HepG2 (cell line): Measurements from ENCODE around the gene ARHGAP4. TPM values are rescaled to one million over a fixed set of nuclear protein-coding genes. Genes with fewer than 3 reads are reported as not detected.

Source experiments
- AGO2 ChIP-seq: fragments of 200-400 bp; formaldehyde crosslinking; optimal IDR thresholded peaks from 2 replicates; pipeline ENCODE3; 2017; ENCODE audit warnings: mild to moderate bottlenecking, low read depth, low read length, moderate library complexity
- ETV5 ChIP-seq: IDR thresholded peaks from 2 replicates; pipeline ENCODE4 v1.6.1; 2018; ENCODE audit warnings: missing biosample characterization, missing genetic modification reagents, inconsistent platforms, borderline replicate concordance
- HIVEP1 ChIP-seq: sonication (generic); formaldehyde crosslinking; IDR thresholded peaks from 2 replicates; pipeline ENCODE4 v1.4.0; 2020; ENCODE audit warnings: mild to moderate bottlenecking, missing genetic modification reagents
- KLF12 ChIP-seq: sonication (generic); formaldehyde crosslinking; IDR thresholded peaks from 2 replicates; pipeline ENCODE4 v1.4.0; 2020; ENCODE audit warnings: missing genetic modification reagents, borderline replicate concordance
- MIXL1 ChIP-seq: IDR thresholded peaks from 2 replicates; pipeline ENCODE4 v1.6.1; 2016
- POLR2G ChIP-seq: fragments of 200-400 bp; formaldehyde crosslinking; IDR thresholded peaks from 2 replicates; pipeline ENCODE4 v1.6.1; 2018; ENCODE audit warnings: mild to moderate bottlenecking, low read depth, low read length, moderate library complexity
- PRPF4 ChIP-seq: fragments of 200-400 bp; formaldehyde crosslinking; IDR thresholded peaks from 2 replicates; pipeline ENCODE4 v1.6.1; 2016; ENCODE audit warnings: low read length, low read depth; ENCODE audit not compliant: poor library complexity, severe bottlenecking
- RFX3 ChIP-seq: IDR thresholded peaks from 2 replicates; pipeline ENCODE4 v1.6.1; 2016; ENCODE audit warnings: missing biosample characterization, missing genetic modification reagents
- RXRB ChIP-seq: IDR thresholded peaks from 2 replicates; pipeline ENCODE4 v1.6.1; 2016; ENCODE audit warnings: borderline replicate concordance, missing genetic modification reagents, missing compliant biosample characterization
- SOX6 ChIP-seq, 2 experiments: fragments of 450-650 bp in 1 of 2; sonication (generic) in 1 of 2; formaldehyde crosslinking in 1 of 2; IDR thresholded peaks; 2 replicates each; pipeline versions ENCODE4 v1.4.0 to v1.6.1; 2017 to 2020; ENCODE audit warnings: antibody characterized with exemption in 1 of 2, mild to moderate bottlenecking in 1 of 2, missing genetic modification reagents in 1 of 2
- ZMAT3 ChIP-seq: sonication (generic); formaldehyde crosslinking; conservative IDR thresholded peaks from 2 replicates; pipeline ENCODE4 v1.7.0; 2021; ENCODE audit warnings: missing genetic modification reagents
- ZNF207 ChIP-seq: fragments of 450-650 bp; IDR thresholded peaks from 2 replicates; pipeline ENCODE4 v1.6.1; 2016; ENCODE audit warnings: antibody characterized with exemption, borderline replicate concordance
- ZNF251 ChIP-seq: sonication (generic); formaldehyde crosslinking; IDR thresholded peaks from 2 replicates; pipeline ENCODE4 v1.9.0; 2021; ENCODE audit warnings: mild to moderate bottlenecking, missing genetic modification reagents
- ZNF329 ChIP-seq: sonication (generic); formaldehyde crosslinking; IDR thresholded peaks from 2 replicates; pipeline ENCODE4 v1.9.0; 2021; ENCODE audit warnings: low read depth, mild to moderate bottlenecking, missing genetic modification reagents
- ZNF775 ChIP-seq: sonication (generic); formaldehyde crosslinking; IDR thresholded peaks from 2 replicates; pipeline ENCODE4 v1.4.0; 2020; ENCODE audit warnings: missing genetic modification reagents, mild to moderate bottlenecking, moderate library complexity, borderline replicate concordance
- ZSCAN21 ChIP-seq: sonication (generic); formaldehyde crosslinking; IDR thresholded peaks from 2 replicates; pipeline ENCODE4 v1.8.0; 2022; ENCODE audit warnings: mild to moderate bottlenecking, missing genetic modification reagents, moderate library complexity, borderline replicate concordance
- polyA plus RNA-seq, 8 experiments: library from polyadenylated mRNA; depleted of rRNA in 3 of 8; stranded (reverse) in 7 of 8; unstranded in 1 of 8; fragments of >200 nt; fragmentation: Illumina TruSeq in 4 of 8; extraction: Trizol in 4 of 8; gene quantifications; 2 replicates each; pipeline versions ENCODE4 v1.2.1 to v1.2.3, GENCODE V29; 2011 to 2016; ENCODE audit warnings: low read depth in 4 of 8, missing spikeins in 1 of 8, mixed read lengths in 1 of 8; ENCODE audit not compliant: insufficient read depth in 1 of 8
- total RNA-seq, 5 experiments: library from RNA; depleted of rRNA; stranded (reverse); fragments of >200 nt; fragmentation: Illumina TruSeq; extraction: Trizol; gene quantifications; 2 replicates each; pipeline ENCODE4 v1.2.3, GENCODE V29; 2016; ENCODE audit warnings: low read depth in 1 of 5
- TF ChIP-seq, protein P1 (sequence below): sonication (generic); formaldehyde crosslinking; IDR thresholded peaks from 2 replicates; pipeline ENCODE4 v1.5.0; 2020; ENCODE audit warnings: mild to moderate bottlenecking, missing genetic modification reagents, borderline replicate concordance
- TF ChIP-seq, protein P2 (sequence below): sonication (generic); formaldehyde crosslinking; IDR thresholded peaks from 2 replicates; pipeline ENCODE4 v1.8.0; 2022; ENCODE audit warnings: mild to moderate bottlenecking, missing genetic modification reagents, moderate library complexity
- TF ChIP-seq, protein P3 (sequence below): IDR thresholded peaks from 2 replicates; pipeline ENCODE4 v1.6.1; 2016; ENCODE audit warnings: missing compliant biosample characterization, missing genetic modification reagents, borderline replicate concordance

Gene ARHGAP4
- total and polyA plus RNA-seq, 2 of the 13 experiments (the other 11 are each of a cell fraction or from before 2014, with no cell fraction given) = 0.57 to 0.64 TPM

DNA sequence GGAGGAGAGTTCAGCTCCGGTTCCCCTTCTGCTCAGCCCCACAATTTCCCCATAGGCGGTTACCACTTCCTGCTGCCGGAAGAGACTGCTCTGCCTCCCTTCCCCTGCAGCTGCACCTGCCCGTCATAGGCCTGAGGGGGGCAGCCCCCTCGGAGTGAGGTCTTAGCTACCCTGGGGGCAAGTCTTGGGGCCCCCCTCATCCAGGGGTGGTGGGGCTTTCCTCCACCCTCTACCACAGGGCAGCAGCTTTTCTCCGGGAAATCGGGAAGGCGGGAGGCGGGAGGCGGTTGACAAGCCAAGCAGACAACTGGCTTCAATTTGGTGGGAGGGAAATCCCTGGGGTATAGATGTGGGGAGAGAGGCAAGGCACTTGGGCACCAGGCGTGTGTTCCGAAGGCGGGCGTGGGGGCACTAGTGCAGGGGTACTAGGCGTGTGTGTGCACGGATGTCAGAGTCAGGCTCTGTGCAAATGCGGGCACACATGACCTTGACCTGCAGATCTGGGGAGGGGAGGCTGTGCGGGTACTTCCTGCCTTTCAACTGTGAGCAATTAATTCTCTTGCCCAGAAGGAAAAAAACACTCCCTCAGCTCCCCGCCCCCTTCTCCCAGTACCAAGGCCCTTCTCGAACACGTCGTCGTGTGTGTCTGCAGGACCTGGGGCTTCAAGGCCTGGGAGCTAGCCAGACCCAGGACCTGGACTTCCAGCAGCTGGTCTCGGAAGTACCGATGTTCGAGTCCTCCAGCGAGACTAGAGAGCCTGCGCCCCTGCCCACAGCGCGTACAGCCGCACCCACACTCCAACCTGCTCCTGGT, 1.0 kb upstream of the ARHGAP4 start (continued):
- TF ChIP-seq, protein P1, sequence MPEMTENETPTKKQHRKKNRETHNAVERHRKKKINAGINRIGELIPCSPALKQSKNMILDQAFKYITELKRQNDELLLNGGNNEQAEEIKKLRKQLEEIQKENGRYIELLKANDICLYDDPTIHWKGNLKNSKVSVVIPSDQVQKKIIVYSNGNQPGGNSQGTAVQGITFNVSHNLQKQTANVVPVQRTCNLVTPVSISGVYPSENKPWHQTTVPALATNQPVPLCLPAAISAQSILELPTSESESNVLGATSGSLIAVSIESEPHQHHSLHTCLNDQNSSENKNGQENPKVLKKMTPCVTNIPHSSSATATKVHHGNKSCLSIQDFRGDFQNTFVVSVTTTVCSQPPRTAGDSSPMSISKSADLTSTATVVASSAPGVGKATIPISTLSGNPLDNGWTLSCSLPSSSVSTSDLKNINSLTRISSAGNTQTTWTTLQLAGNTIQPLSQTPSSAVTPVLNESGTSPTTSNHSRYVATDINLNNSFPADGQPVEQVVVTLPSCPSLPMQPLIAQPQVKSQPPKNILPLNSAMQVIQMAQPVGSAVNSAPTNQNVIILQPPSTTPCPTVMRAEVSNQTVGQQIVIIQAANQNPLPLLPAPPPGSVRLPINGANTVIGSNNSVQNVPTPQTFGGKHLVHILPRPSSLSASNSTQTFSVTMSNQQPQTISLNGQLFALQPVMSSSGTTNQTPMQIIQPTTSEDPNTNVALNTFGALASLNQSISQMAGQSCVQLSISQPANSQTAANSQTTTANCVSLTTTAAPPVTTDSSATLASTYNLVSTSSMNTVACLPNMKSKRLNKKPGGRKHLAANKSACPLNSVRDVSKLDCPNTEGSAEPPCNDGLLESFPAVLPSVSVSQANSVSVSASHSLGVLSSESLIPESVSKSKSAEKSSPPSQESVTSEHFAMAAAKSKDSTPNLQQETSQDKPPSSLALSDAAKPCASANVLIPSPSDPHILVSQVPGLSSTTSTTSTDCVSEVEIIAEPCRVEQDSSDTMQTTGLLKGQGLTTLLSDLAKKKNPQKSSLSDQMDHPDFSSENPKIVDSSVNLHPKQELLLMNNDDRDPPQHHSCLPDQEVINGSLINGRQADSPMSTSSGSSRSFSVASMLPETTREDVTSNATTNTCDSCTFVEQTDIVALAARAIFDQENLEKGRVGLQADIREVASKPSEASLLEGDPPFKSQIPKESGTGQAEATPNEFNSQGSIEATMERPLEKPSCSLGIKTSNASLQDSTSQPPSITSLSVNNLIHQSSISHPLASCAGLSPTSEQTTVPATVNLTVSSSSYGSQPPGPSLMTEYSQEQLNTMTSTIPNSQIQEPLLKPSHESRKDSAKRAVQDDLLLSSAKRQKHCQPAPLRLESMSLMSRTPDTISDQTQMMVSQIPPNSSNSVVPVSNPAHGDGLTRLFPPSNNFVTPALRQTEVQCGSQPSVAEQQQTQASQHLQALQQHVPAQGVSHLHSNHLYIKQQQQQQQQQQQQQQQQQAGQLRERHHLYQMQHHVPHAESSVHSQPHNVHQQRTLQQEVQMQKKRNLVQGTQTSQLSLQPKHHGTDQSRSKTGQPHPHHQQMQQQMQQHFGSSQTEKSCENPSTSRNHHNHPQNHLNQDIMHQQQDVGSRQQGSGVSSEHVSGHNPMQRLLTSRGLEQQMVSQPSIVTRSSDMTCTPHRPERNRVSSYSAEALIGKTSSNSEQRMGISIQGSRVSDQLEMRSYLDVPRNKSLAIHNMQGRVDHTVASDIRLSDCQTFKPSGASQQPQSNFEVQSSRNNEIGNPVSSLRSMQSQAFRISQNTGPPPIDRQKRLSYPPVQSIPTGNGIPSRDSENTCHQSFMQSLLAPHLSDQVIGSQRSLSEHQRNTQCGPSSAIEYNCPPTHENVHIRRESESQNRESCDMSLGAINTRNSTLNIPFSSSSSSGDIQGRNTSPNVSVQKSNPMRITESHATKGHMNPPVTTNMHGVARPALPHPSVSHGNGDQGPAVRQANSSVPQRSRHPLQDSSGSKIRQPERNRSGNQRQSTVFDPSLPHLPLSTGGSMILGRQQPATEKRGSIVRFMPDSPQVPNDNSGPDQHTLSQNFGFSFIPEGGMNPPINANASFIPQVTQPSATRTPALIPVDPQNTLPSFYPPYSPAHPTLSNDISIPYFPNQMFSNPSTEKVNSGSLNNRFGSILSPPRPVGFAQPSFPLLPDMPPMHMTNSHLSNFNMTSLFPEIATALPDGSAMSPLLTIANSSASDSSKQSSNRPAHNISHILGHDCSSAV (CRISPR knock-in tag) = no peak
- TF ChIP-seq RXRB = peak; percentile 52; the same call in 1 of the 2 replicates
- TF ChIP-seq MIXL1 (CRISPR knock-in tag) = no peak
- TF ChIP-seq PRPF4 = no peak
- no peak for TF ChIP-seq ZNF775 (CRISPR knock-in tag)
- 0 out of 2 replicates have a peak, but pooled peaks have one; percentile 10 for TF ChIP-seq ZMAT3 (CRISPR knock-in tag)
- peak; percentile 8 for TF ChIP-seq AGO2
- TF ChIP-seq ZNF251 (CRISPR knock-in tag) = no peak
- no peak for TF ChIP-seq RFX3 (CRISPR knock-in tag)
- TF ChIP-seq ZNF207 = no peak
- TF ChIP-seq KLF12 (CRISPR knock-in tag) = 0 out of 2 replicates have a peak, but pooled peaks have one; percentile 32
- TF ChIP-seq, protein P2, sequence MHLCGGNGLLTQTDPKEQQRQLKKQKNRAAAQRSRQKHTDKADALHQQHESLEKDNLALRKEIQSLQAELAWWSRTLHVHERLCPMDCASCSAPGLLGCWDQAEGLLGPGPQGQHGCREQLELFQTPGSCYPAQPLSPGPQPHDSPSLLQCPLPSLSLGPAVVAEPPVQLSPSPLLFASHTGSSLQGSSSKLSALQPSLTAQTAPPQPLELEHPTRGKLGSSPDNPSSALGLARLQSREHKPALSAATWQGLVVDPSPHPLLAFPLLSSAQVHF (CRISPR knock-in tag) = no peak
- TF ChIP-seq ZSCAN21 (CRISPR knock-in tag) = no peak
- peak; percentile 70 for TF ChIP-seq POLR2G
- no peak for TF ChIP-seq HIVEP1 (CRISPR knock-in tag)
- no peak for TF ChIP-seq SOX6 (IDR thresholded peaks at IDR 0.05)
- TF ChIP-seq SOX6 (CRISPR knock-in tag; IDR thresholded peaks at IDR 0.05) = peak; percentile 24; the same call in 1 of the 2 replicates
- TF ChIP-seq, protein P3, sequence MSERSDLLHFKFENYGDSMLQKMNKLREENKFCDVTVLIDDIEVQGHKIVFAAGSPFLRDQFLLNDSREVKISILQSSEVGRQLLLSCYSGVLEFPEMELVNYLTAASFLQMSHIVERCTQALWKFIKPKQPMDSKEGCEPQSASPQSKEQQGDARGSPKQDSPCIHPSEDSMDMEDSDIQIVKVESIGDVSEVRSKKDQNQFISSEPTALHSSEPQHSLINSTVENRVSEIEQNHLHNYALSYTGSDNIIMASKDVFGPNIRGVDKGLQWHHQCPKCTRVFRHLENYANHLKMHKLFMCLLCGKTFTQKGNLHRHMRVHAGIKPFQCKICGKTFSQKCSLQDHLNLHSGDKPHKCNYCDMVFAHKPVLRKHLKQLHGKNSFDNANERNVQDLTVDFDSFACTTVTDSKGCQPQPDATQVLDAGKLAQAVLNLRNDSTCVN (CRISPR knock-in tag) = no peak
- peak; percentile 83 for TF ChIP-seq ETV5 (CRISPR knock-in tag)
- TF ChIP-seq ZNF329 (CRISPR knock-in tag) = 0 out of 2 replicates have a peak, but pooled peaks have one; percentile 12
